ENCODE results near the gene ZNF358. TPM values are rescaled to one million over a fixed set of nuclear protein-coding genes. Genes with fewer than 3 reads are reported as not detected.

The ZNF358 gene
- total RNA-seq, 1 donor from 2014 or later, result 67.1 TPM

DNA sequence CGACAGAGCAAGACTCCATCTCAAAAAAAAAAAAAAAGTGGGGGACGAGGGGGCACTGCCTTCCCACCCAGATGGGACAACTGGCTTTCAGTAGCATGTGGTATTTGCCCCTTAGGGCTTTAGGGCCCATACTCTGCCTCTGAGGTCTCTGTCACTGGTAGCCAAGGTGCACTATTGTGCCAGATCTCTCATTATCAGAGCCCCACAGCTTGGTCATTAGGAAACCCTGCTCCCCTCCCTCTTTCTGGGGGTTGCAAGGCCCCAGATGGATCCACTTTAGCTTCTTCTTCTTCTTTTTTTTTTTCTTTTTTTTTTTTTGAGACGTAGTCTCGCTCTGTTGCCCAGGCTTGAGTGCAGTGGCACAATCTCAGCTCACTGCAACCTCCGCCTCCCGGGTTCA lies 11.2 kb upstream of the ZNF358 start:
- Mint-ChIP-seq H3K4me3 (no peak overlapping the region), H3K36me3 (no peaks in the 10 kb centered on the region)
- TF ChIP-seq, protein P1, sequence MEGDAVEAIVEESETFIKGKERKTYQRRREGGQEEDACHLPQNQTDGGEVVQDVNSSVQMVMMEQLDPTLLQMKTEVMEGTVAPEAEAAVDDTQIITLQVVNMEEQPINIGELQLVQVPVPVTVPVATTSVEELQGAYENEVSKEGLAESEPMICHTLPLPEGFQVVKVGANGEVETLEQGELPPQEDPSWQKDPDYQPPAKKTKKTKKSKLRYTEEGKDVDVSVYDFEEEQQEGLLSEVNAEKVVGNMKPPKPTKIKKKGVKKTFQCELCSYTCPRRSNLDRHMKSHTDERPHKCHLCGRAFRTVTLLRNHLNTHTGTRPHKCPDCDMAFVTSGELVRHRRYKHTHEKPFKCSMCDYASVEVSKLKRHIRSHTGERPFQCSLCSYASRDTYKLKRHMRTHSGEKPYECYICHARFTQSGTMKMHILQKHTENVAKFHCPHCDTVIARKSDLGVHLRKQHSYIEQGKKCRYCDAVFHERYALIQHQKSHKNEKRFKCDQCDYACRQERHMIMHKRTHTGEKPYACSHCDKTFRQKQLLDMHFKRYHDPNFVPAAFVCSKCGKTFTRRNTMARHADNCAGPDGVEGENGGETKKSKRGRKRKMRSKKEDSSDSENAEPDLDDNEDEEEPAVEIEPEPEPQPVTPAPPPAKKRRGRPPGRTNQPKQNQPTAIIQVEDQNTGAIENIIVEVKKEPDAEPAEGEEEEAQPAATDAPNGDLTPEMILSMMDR (conservative IDR thresholded peaks at IDR 0.05), result no peak

DNA sequence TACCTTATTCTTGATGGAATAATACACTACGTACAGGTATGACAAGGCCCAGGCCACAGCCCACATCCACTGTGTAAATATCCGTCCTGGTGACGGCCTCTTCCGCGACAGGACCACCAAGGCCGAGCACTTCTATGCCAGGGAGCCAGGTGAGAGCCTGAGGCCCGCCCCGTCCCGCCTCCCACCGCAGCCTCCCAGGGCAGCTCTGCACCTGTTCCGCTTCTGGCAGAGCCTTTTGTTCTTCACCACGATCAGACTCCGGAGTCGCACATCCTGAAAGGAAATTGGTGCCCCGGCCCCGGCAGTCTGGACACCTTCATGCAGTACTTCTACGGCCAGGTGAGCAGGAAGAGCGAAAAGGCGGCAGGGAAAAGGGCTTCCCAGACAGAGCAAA lies 10.6 kb upstream of the ZNF358 start:
- Mint-ChIP-seq H3K27me3 (peaks cover 17% of the 10 kb centered on the region), H3K4me3 (no peak overlapping the region), H3K9me3 (no peaks in the 10 kb centered on the region), H3K4me1 (ENCODE audit: unreplicated experiment) (no peaks in the 10 kb centered on the region), H3K36me3 (no peaks in the 10 kb centered on the region), H3K27ac (no peak overlapping the region)
- DNase-seq (ENCODE audit: extremely low spot score, unreplicated experiment), result no peak
- TF ChIP-seq, protein P1 (conservative IDR thresholded peaks at IDR 0.05), result no peak

More for the DNA sequence above, 11.2 kb upstream of the ZNF358 start:
- Mint-ChIP-seq H3K4me1 (ENCODE audit: unreplicated experiment) (no peaks in the 10 kb centered on the region), H3K27me3 (peaks cover 19% of the 10 kb centered on the region), H3K27ac (no peak overlapping the region), H3K9me3 (no peaks in the 10 kb centered on the region)
- no peak for DNase-seq (ENCODE audit: extremely low spot score, unreplicated experiment)

GRCh38 chr19:7505682-7506384 lies 10.1 kb upstream of the ZNF358 start:
- H3K4me3 Mint-ChIP-seq, result peak overlapping the region; percentile 14
- no peaks in the 10 kb centered on the region for H3K4me1 Mint-ChIP-seq (ENCODE audit: unreplicated experiment)
- peaks cover 17% of the 10 kb centered on the region for H3K27me3 Mint-ChIP-seq
- no peak overlapping the region for H3K27ac Mint-ChIP-seq
- H3K36me3 Mint-ChIP-seq, result no peaks in the 10 kb centered on the region
- no peaks in the 10 kb centered on the region for H3K9me3 Mint-ChIP-seq
- no peak for DNase-seq (ENCODE audit: extremely low spot score, unreplicated experiment)
- TF ChIP-seq, protein P1 (conservative IDR thresholded peaks at IDR 0.05), result no peak

DNA sequence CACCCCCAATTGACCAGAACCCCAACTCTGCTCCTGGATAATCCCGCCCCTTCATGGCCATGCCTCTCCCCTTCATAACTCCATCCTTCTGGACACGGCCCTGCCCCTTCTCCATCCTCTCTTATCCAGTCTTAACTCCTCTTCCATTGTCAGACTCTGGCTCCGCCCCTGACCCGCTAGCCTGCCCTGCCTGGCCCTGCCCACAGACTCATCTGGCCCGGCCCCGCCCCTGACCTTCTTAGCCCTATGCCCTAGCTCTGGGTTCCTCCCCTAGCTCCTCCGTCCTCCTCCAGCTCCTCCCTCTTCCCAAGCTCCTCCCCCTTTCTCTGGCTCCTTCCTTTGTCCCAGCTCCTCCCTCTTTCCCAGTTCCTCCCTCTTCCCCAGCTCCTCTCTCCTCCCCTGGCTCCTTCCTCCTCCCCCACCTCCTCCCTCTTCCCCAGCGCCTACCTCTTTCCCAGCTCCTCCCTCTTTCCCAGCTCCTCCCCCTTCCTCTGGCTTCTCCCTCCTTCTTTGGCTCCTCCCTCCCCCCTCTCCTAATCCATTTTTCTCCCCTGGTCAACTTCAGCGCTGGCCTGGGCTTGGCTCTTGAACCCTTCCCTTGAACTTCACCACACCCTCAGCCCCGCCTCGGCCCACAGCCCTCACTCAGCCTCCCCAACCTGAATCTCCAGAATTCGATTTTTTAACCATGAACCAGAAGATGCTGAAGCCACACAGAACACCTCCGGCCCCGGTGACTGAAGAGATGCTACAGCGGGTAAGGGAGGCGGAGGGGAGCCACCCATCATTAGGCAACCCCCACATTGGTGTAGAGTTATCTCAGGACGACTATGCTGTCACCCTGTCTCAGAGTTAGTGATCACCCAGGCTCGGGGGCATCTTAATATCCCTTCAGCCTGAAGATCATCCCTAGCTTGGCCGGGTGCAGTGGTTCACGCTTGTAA lies 9.2 kb upstream of the ZNF358 start:
- Mint-ChIP-seq H3K36me3 (no peaks in the 10 kb centered on the region), H3K27me3 (peaks cover 13% of the 10 kb centered on the region), H3K4me3 (no peak overlapping the region), H3K9me3 (no peaks in the 10 kb centered on the region), H3K27ac (peak overlapping the region; percentile 39), H3K4me1 (ENCODE audit: unreplicated experiment) (no peaks in the 10 kb centered on the region)
- no peak for DNase-seq (ENCODE audit: extremely low spot score, unreplicated experiment)
- TF ChIP-seq, protein P1 (conservative IDR thresholded peaks at IDR 0.05), result no peak

DNA sequence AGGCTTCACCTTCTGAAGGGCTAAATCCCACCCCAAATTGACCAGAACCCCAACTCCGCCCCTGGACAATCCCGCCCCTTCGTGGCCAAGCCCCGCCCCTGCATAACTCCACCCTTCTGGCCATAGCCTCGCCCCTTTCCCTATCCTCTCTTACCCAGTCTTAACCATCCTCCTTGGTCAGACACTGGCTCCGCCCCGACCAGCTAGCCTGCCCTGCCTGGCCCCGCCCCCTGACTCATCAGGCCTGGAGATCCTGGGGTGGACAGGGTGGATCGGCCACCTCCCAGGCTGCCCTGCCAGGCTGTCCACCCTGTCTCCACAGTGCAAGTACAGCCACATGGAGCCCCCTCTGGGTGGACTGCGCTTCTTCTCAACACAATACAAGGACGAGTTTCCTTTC lies 8.0 kb upstream of the ZNF358 start:
- Mint-ChIP-seq H3K27ac (no peak overlapping the region), H3K9me3 (no peaks in the 10 kb centered on the region), H3K27me3 (peaks cover 9% of the 10 kb centered on the region), H3K36me3 (no peaks in the 10 kb centered on the region), H3K4me1 (ENCODE audit: unreplicated experiment) (no peaks in the 10 kb centered on the region), H3K4me3 (no peak overlapping the region)
- no peak for DNase-seq (ENCODE audit: extremely low spot score, unreplicated experiment)
- TF ChIP-seq, protein P1 (conservative IDR thresholded peaks at IDR 0.05), result no peak
